ENCODE results near the gene NDC1. TPM values are rescaled to one million over a fixed set of nuclear protein-coding genes. Genes with fewer than 3 reads are reported as not detected.

Gene NDC1
- total and polyA plus RNA-seq, 2 of the 4 experiments (the other 2 are of a cell fraction), result 11.8 to 33.9 TPM

DNA sequence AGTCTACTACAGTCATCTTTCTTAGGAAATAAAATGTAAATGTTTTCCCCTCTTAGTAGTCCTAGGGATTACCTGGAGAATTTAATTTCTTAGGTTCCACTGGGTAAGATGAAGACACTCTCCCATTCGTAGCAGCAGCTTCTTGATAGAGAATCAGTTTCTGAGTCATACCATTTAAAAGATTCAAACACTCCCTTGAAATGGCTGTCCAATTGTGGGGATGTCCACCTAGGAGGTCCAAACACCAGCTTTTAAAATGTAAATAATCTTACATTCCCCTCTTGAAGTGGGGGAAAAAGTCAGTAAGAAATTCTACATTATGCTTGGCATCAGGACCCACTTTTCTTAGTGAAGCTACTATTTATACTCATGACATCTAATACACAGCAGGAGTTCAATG lies 37.5 kb downstream of the NDC1 start:
- Histone ChIP-seq H2AK5ac (ENCODE audit: low read depth, low read length) (no peak overlapping the region), H4K5ac (ENCODE audit: low read depth, low read length) (no peak overlapping the region), H4K91ac (ENCODE audit: insufficient read depth, low read depth, low read length) (no peak overlapping the region), H2AK9ac (replicated peaks; ENCODE audit: low read depth, low read length, poor library complexity) (no peak overlapping the region), H3K9me3 (ENCODE audit: control insufficient read depth, insufficient read depth, low read length) (no peaks in the 10 kb centered on the region), H2BK120ac (ENCODE audit: low read depth, low read length) (no peak overlapping the region), H3K56ac (ENCODE audit: extremely low read depth, insufficient read depth, low read length) (no peak overlapping the region), H3K4me1 (ENCODE audit: control insufficient read depth, insufficient read depth, low read length) (peaks cover 3% of the 10 kb centered on the region; the same call in 1 of the 2 replicates), H3K27me3 (ENCODE audit: control insufficient read depth, insufficient read depth, low read length) (no peaks in the 10 kb centered on the region), H3K18ac (ENCODE audit: low read depth, low read length) (no peak overlapping the region), H2BK20ac (ENCODE audit: low read depth, low read length) (no peak overlapping the region), H3K14ac (replicated peaks; ENCODE audit: low read depth, low read length) (no peak overlapping the region), H2BK15ac (ENCODE audit: low read depth, low read length) (no peak overlapping the region), H3K36me3 (ENCODE audit: control insufficient read depth, insufficient read depth, low read length) (peaks cover 9% of the 10 kb centered on the region), H3K4me2 (ENCODE audit: low read depth, low read length) (no peak overlapping the region), H3K27ac (ENCODE audit: insufficient read depth, low read length) (no peak overlapping the region), H3K9ac (ENCODE audit: low read depth, low read length) (no peak overlapping the region), H4K8ac (ENCODE audit: low read depth in 2 of 2, low read length in 2 of 2) (no peak overlapping the region), H2AFZ (replicated peaks; ENCODE audit: low read length, poor library complexity) (no peak overlapping the region), H3K23ac (ENCODE audit: low read depth, low read length) (no peak overlapping the region), H2BK5ac (ENCODE audit: low read depth, low read length, poor library complexity, severe bottlenecking) (no peak overlapping the region), H3K4ac (ENCODE audit: low read depth, low read length) (no peak overlapping the region), H3K9me1 (ENCODE audit: insufficient read depth, low read length) (peaks cover 16% of the 10 kb centered on the region), H4K20me1 (ENCODE audit: insufficient read depth, low read length) (0 out of 2 replicates have a peak, but pooled peaks cover 4% of the 10 kb centered on the region), H3K79me1 (ENCODE audit: low read depth in 1 of 2, low read length in 2 of 2) (peaks cover 2 to 12% of the 10 kb centered on the region in 2 experiments; a peak in 1 of 4 replicates), H3K4me3 (ENCODE audit: insufficient read depth, low read depth, low read length) (no peak overlapping the region)
- DNase-seq, result no peak
- WGBS, 2 experiments (ENCODE audit: extremely low coverage in 2 of 2, insufficient read length in 1 of 2), result no CpG with 5 or more reads among the region's 1 CpG
- in situ Hi-C loops (cut with MboI; ENCODE audit: low sequenced_read_pairs) (no loop called here), dilution Hi-C loops (cut with HindIII; ENCODE audit: low sequenced_read_pairs, unreplicated experiment) (no loop called here), intact Hi-C loops (cut with micrococcal nuclease) (no loop called here)
- CTCF ChIA-PET, result no interaction called here
- ATAC-seq (ENCODE audit: low read depth), result no peak
- TF ChIP-seq, protein P1, sequence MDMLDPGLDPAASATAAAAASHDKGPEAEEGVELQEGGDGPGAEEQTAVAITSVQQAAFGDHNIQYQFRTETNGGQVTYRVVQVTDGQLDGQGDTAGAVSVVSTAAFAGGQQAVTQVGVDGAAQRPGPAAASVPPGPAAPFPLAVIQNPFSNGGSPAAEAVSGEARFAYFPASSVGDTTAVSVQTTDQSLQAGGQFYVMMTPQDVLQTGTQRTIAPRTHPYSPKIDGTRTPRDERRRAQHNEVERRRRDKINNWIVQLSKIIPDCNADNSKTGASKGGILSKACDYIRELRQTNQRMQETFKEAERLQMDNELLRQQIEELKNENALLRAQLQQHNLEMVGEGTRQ (IDR thresholded peaks at IDR 0.05; ENCODE audit: low read depth, low read length), result no peak
- TF ChIP-seq RFX5 (IDR thresholded peaks at IDR 0.05; ENCODE audit: low read depth, low read length) (no peak), BHLHE40 (IDR thresholded peaks at IDR 0.05; ENCODE audit: low read depth, low read length) (no peak), MXI1 (IDR thresholded peaks at IDR 0.05; ENCODE audit: borderline replicate concordance, low read depth, low read length) (no peak), SMC3 (IDR thresholded peaks at IDR 0.05; ENCODE audit: low read depth, low read length) (no peak), CEBPB (IDR thresholded peaks at IDR 0.05; ENCODE audit: low read depth, low read length) (no peak), NFE2L2 (IDR thresholded peaks at IDR 0.05; ENCODE audit: low read depth, low read length) (no peak), MAFK (IDR thresholded peaks at IDR 0.05; ENCODE audit: low read depth, low read length) (no peak), RAD21 (IDR thresholded peaks at IDR 0.05; ENCODE audit: low read length) (no peak), RCOR1 (IDR thresholded peaks at IDR 0.05; ENCODE audit: insufficient replicate concordance, low read length) (no peak)
- TF ChIP-seq, protein P2, sequence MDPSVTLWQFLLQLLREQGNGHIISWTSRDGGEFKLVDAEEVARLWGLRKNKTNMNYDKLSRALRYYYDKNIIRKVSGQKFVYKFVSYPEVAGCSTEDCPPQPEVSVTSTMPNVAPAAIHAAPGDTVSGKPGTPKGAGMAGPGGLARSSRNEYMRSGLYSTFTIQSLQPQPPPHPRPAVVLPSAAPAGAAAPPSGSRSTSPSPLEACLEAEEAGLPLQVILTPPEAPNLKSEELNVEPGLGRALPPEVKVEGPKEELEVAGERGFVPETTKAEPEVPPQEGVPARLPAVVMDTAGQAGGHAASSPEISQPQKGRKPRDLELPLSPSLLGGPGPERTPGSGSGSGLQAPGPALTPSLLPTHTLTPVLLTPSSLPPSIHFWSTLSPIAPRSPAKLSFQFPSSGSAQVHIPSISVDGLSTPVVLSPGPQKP (IDR thresholded peaks at IDR 0.05; ENCODE audit: borderline replicate concordance, low read depth, low read length), result no peak
- TF ChIP-seq, protein P3, sequence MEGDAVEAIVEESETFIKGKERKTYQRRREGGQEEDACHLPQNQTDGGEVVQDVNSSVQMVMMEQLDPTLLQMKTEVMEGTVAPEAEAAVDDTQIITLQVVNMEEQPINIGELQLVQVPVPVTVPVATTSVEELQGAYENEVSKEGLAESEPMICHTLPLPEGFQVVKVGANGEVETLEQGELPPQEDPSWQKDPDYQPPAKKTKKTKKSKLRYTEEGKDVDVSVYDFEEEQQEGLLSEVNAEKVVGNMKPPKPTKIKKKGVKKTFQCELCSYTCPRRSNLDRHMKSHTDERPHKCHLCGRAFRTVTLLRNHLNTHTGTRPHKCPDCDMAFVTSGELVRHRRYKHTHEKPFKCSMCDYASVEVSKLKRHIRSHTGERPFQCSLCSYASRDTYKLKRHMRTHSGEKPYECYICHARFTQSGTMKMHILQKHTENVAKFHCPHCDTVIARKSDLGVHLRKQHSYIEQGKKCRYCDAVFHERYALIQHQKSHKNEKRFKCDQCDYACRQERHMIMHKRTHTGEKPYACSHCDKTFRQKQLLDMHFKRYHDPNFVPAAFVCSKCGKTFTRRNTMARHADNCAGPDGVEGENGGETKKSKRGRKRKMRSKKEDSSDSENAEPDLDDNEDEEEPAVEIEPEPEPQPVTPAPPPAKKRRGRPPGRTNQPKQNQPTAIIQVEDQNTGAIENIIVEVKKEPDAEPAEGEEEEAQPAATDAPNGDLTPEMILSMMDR (conservative IDR thresholded peaks at IDR 0.05; ENCODE audit: low read depth, low read length), result no peak
- POLR2A ChIA-PET (ENCODE audit: unreplicated experiment), result no interaction called here
- no TSS peak for BruUV-seq (replicated peaks)

Data from IMR-90 (cell line).